Mesenchymal stem cell (in vitro differentiated cells and primary cell): ENCODE results near the gene PWWP2B.

ENCODE experiments used
- DNase-seq: peaks from one replicate; pipeline ENCODE4 v3.0.0-alpha.2; 2013
- H2AFZ ChIP-seq: one replicate; pipeline ENCODE4 v1.6.1; 2013; ENCODE audit warnings: low read depth, mild to moderate bottlenecking, control low read depth, inconsistent platforms, low read length, moderate library complexity
- H2AK5ac ChIP-seq: 2 replicates; pipeline ENCODE4 v1.6.1; 2013; ENCODE audit warnings: low read length, moderate library complexity, mild to moderate bottlenecking, inconsistent platforms; ENCODE audit not compliant: severe bottlenecking
- H2BK120ac ChIP-seq: one replicate; pipeline ENCODE4 v1.6.1; 2013; ENCODE audit warnings: low read depth, mild to moderate bottlenecking, inconsistent platforms, low read length, moderate library complexity
- H2BK12ac ChIP-seq, 2 experiments: one replicate each; pipeline ENCODE4 v1.6.1; 2013; ENCODE audit warnings: inconsistent platforms in 2 of 2, low read length in 2 of 2, mild to moderate bottlenecking in 2 of 2, moderate library complexity in 2 of 2, control low read depth in 1 of 2
- H2BK15ac ChIP-seq: one replicate; pipeline ENCODE4 v1.6.1; 2013; ENCODE audit warnings: mild to moderate bottlenecking, low read depth, inconsistent platforms; ENCODE audit not compliant: poor library complexity, severe bottlenecking
- H2BK5ac ChIP-seq: 2 replicates; pipeline ENCODE4 v1.6.1; 2013; ENCODE audit warnings: low read depth, mild to moderate bottlenecking, low read length, control low read depth, inconsistent platforms; ENCODE audit not compliant: poor library complexity, severe bottlenecking
- H3K14ac ChIP-seq, 2 experiments: one replicate each; pipeline ENCODE4 v1.6.1; 2013; ENCODE audit warnings: inconsistent platforms in 2 of 2, low read length in 2 of 2, control low read depth in 1 of 2, mild to moderate bottlenecking in 1 of 2, moderate library complexity in 1 of 2
- H3K18ac ChIP-seq, 2 experiments: one replicate each; pipeline ENCODE4 v1.6.1; 2013; ENCODE audit warnings: inconsistent platforms in 2 of 2, low read length in 2 of 2, control low read depth in 1 of 2, low read depth in 1 of 2, mild to moderate bottlenecking in 1 of 2
- H3K23ac ChIP-seq, 2 experiments: one replicate each; pipeline ENCODE4 v1.6.1; 2013; ENCODE audit warnings: inconsistent platforms in 2 of 2, low read length in 2 of 2, mild to moderate bottlenecking in 2 of 2, moderate library complexity in 2 of 2, control low read depth in 1 of 2
- H3K27ac ChIP-seq: 2 replicates; pipeline ENCODE4 v1.5.1; 2013; ENCODE audit warnings: mild to moderate bottlenecking, moderate library complexity, low read length, control low read depth, inconsistent platforms; ENCODE audit not compliant: poor library complexity, severe bottlenecking
- H3K27me3 ChIP-seq, 2 experiments: 2 replicates each; pipeline versions ENCODE4 v1.6.1 to v1.7.0; 2013; ENCODE audit warnings: low read length in 2 of 2, mild to moderate bottlenecking in 2 of 2, moderate library complexity in 2 of 2, control low read depth in 1 of 2, inconsistent platforms in 1 of 2; ENCODE audit not compliant: control insufficient read depth in 1 of 2, insufficient read depth in 1 of 2
- H3K36me3 ChIP-seq, 2 experiments: 2 replicates each; pipeline versions ENCODE4 v1.6.1 to v1.7.0; 2013; ENCODE audit warnings: low read length in 2 of 2, control low read depth in 1 of 2, inconsistent platforms in 1 of 2, low read depth in 1 of 2, mild to moderate bottlenecking in 1 of 2; ENCODE audit not compliant: insufficient read depth in 2 of 2, control insufficient read depth in 1 of 2
- H3K4ac ChIP-seq, 2 experiments: one replicate each; pipeline ENCODE4 v1.6.1; 2013; ENCODE audit warnings: inconsistent platforms in 2 of 2, low read length in 2 of 2, mild to moderate bottlenecking in 2 of 2, moderate library complexity in 2 of 2, control low read depth in 1 of 2, low read depth in 1 of 2
- H3K4me1 ChIP-seq: 2 replicates; pipeline ENCODE4 v1.6.1; 2013; ENCODE audit warnings: low read depth, low read length, control low read depth; ENCODE audit not compliant: control insufficient read depth, insufficient read depth
- H3K4me2 ChIP-seq: 2 replicates; pipeline ENCODE4 v1.6.1; 2013; ENCODE audit warnings: low read length, mild to moderate bottlenecking, inconsistent platforms; ENCODE audit not compliant: poor library complexity, severe bottlenecking
- H3K4me3 ChIP-seq, 2 experiments: 2 replicates each; pipeline versions ENCODE4 v1.5.1 to v1.7.0; 2013; ENCODE audit warnings: low read length in 2 of 2, mild to moderate bottlenecking in 2 of 2, control low read depth in 1 of 2, low read depth in 1 of 2; ENCODE audit not compliant: insufficient read depth in 1 of 2
- H3K79me1 ChIP-seq: replicated peaks from 2 replicates; pipeline ENCODE4 v1.6.1; 2013; ENCODE audit warnings: mild to moderate bottlenecking, control low read depth, low read length, inconsistent platforms; ENCODE audit not compliant: poor library complexity, severe bottlenecking
- H3K9ac ChIP-seq: 2 replicates; pipeline ENCODE4 v1.7.0; 2013; ENCODE audit warnings: mild to moderate bottlenecking, low read length, moderate library complexity
- H3K9me3 ChIP-seq: 2 replicates; pipeline ENCODE4 v1.7.0; 2013; ENCODE audit warnings: mild to moderate bottlenecking, low read length; ENCODE audit not compliant: control insufficient read depth
- H4K8ac ChIP-seq: one replicate; pipeline ENCODE4 v1.6.1; 2013; ENCODE audit warnings: inconsistent platforms, mild to moderate bottlenecking, low read length, moderate library complexity
- H4K91ac ChIP-seq: one replicate; pipeline ENCODE4 v1.6.1; 2013; ENCODE audit warnings: mild to moderate bottlenecking, low read length, inconsistent platforms
- WGBS: methylation state at CpG from one replicate; pipeline ENCODE4 v1.1.7; 2013; ENCODE audit warnings: mixed read lengths; 5-methylcytosine and 5-hydroxymethylcytosine counted together

PWWP2B gene

DNA sequence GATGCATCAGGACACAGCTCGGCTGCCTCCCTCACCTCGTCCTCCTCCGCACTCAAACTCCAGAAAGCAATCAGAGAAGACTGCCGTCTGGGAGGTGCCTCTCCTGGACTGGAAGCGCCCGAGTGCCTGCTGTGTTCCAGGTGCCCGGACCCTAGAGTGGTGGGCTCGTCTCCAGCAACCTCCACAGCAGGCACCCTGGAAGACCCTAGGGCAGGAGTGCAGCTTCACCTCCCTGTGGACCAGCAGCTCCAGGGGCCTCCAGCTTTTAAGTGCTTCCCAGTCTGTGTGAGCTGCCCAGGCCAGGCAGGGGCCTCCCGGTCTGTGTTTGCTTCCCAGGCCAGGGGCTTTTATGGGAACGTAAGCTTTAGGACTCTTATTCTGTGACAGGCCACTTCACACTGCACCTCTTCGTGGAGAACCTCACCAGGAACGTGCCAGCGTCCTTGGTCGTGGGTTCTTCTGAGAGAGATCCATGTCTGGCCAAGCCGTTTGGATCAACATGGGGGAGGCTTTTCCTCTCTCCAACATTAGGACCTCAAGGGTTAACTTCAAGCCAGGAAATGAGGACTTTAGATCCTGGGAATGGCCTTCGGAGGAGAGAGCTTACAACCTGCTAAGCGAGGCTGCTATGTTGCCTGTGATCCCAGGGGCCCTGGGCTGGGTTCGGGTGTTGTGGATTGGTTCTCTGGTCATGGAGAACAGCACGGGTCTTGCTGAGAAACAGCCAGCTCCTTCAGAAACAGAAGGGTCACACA lies 5.9 kb upstream of the PWWP2B start:
- H2BK12ac ChIP-seq: peak overlapping the region in 1 of 2 experiments; percentile 59
- peaks cover 33% of the 10 kb centered on the region for H3K4me1 ChIP-seq
- 66% methylated on average over 19 of the region's 19 CpGs for WGBS
- no peak overlapping the region for H3K18ac ChIP-seq
- no peaks in the 10 kb centered on the region for H3K36me3 ChIP-seq
- H4K91ac ChIP-seq: peak overlapping the region; percentile 43
- H3K79me1 ChIP-seq: no peaks in the 10 kb centered on the region
- no peak overlapping the region for H3K9ac ChIP-seq
- H3K27ac ChIP-seq: no peak overlapping the region
- no peak for DNase-seq
- H3K14ac ChIP-seq: no peak overlapping the region
- H3K9me3 ChIP-seq: no peaks in the 10 kb centered on the region
- H2AK5ac ChIP-seq: no peak overlapping the region
- no peak overlapping the region for H2BK120ac ChIP-seq
- H3K23ac ChIP-seq: no peak overlapping the region
- no peak overlapping the region for H3K4me2 ChIP-seq
- H2BK15ac ChIP-seq: no peak overlapping the region
- no peak overlapping the region for H2AFZ ChIP-seq
- no peak overlapping the region for H4K8ac ChIP-seq
- peaks cover 7 to 23% of the 10 kb centered on the region in 2 experiments for H3K27me3 ChIP-seq
- H3K4ac ChIP-seq: no peak overlapping the region
- no peak overlapping the region for H3K4me3 ChIP-seq
- H2BK5ac ChIP-seq: no peak overlapping the region

GRCh38 chr10:132391676-132392020 lies 5.4 kb upstream of the PWWP2B start:
- 82% methylated on average over 4 of the region's 4 CpGs for WGBS

GRCh38 chr10:132392184-132392800 lies 4.7 kb upstream of the PWWP2B start:
- Histone ChIP-seq H3K18ac (no peak overlapping the region), H2BK5ac (no peak overlapping the region), H3K4me2 (no peak overlapping the region), H2AFZ (no peak overlapping the region), H3K14ac (peak overlapping the region in 1 of 2 experiments; percentile 23), H3K79me1 (no peaks in the 10 kb centered on the region), H4K91ac (no peak overlapping the region), H3K4ac (no peak overlapping the region), H2AK5ac (no peak overlapping the region), H3K27me3 (peaks cover 7 to 23% of the 10 kb centered on the region in 2 experiments), H3K36me3 (no peaks in the 10 kb centered on the region), H2BK120ac (no peak overlapping the region), H3K9me3 (no peaks in the 10 kb centered on the region), H3K4me3 (no peak overlapping the region), H2BK15ac (no peak overlapping the region), H4K8ac (no peak overlapping the region), H3K27ac (no peak overlapping the region), H2BK12ac (no peak overlapping the region), H3K4me1 (peaks cover 33% of the 10 kb centered on the region), H3K9ac (no peak overlapping the region), H3K23ac (no peak overlapping the region)
- 95% methylated on average over 1 of the region's 2 CpGs for WGBS
- no peak for DNase-seq

More at GRCh38 chr10:132391676-132392020, 5.4 kb upstream of the PWWP2B start:
- DNase-seq: no peak
- no peak overlapping the region for H3K14ac ChIP-seq
- peaks cover 7 to 23% of the 10 kb centered on the region in 2 experiments for H3K27me3 ChIP-seq
- H3K79me1 ChIP-seq: no peaks in the 10 kb centered on the region
- H3K4me1 ChIP-seq: peaks cover 33% of the 10 kb centered on the region
- no peak overlapping the region for H2BK120ac ChIP-seq
- H2BK15ac ChIP-seq: no peak overlapping the region
- no peak overlapping the region for H2BK5ac ChIP-seq
- H3K27ac ChIP-seq: no peak overlapping the region
- H3K4me2 ChIP-seq: no peak overlapping the region
- H3K4me3 ChIP-seq: no peak overlapping the region
- no peaks in the 10 kb centered on the region for H3K36me3 ChIP-seq
- no peak overlapping the region for H3K9ac ChIP-seq
- H2AFZ ChIP-seq: no peak overlapping the region
- no peak overlapping the region for H2BK12ac ChIP-seq
- H3K9me3 ChIP-seq: no peaks in the 10 kb centered on the region
- no peak overlapping the region for H3K18ac ChIP-seq
- H2AK5ac ChIP-seq: no peak overlapping the region
- no peak overlapping the region for H4K91ac ChIP-seq
- no peak overlapping the region for H3K23ac ChIP-seq
- H3K4ac ChIP-seq: no peak overlapping the region
- H4K8ac ChIP-seq: no peak overlapping the region

- Histone ChIP-seq H3K4ac (no peak overlapping the region), H3K4me3 (no peak overlapping the region), H2BK15ac (no peak overlapping the region), H3K4me2 (no peak overlapping the region), H3K9ac (no peak overlapping the region), H2BK5ac (no peak overlapping the region), H3K18ac (peak overlapping the region in 1 of 2 experiments; percentile 28), H3K23ac (no peak overlapping the region), H4K8ac (peak overlapping the region; percentile 35), H2BK12ac (peak overlapping the region in 1 of 2 experiments; percentile 25), H3K4me1 (peaks cover 36% of the 10 kb centered on the region), H2AK5ac (no peak overlapping the region), H3K36me3 (no peaks in the 10 kb centered on the region), H2BK120ac (no peak overlapping the region), H4K91ac (no peak overlapping the region), H3K27ac (no peak overlapping the region), H3K14ac (no peak overlapping the region), H3K79me1 (peaks cover 2% of the 10 kb centered on the region), H3K27me3 (peaks cover 7 to 23% of the 10 kb centered on the region in 2 experiments), H2AFZ (no peak overlapping the region), H3K9me3 (no peaks in the 10 kb centered on the region)
- WGBS: 77% methylated on average over 12 of the region's 12 CpGs
- peak; percentile 74 for DNase-seq
These were observed 3.9 kb upstream of the PWWP2B start for GRCh38 chr10:132392811-132393694.
